ENCODE data around the gene OR51V1. TPM values are rescaled to one million over a fixed set of nuclear protein-coding genes. Genes with fewer than 3 reads are reported as not detected.

The OR51V1 gene
- total RNA-seq, 4 donors from 2014 or later: not detected

DNA sequence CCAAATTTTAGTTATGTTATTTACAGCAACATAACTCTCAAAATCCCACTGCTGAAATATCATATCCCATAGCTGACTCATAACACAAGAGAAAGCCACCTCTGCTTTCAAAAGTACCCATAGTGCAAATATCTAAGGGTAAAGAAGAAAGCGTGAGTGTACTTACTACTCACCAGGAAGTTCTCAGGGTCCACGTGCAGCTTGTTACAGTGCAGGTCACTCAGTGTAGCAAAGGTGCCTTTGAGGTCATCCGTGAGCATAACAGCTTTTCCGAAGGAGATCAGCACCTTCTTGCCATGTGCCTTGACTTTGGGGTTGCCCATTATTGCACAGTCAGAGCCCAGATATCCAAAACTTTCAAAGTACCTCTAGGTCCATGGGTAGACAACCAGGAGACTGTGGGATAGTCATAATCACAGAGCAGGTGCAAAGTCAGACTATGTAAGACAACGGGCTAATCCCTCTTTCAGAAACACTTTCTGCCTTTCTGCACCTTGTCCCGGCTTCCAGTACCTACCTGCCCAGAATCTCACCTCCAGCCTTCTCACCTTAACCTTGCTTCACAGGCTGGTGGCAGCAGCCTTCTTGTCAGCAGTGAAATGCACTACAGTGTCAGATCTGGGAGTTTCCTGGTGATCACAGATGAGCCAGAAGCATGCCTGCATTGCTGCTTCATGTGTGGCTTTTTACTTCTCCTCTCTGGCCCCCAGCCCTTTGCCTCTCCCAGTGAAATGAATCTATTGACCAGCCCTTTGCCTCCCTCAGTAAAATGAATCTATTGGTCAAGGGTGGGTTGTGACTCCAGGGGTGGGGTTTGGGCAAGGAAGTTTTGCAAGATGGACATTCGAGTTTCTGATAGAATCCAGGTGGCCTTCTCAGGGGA is 42.7 kb upstream of the OR51V1 start:
- DNase-seq (ENCODE audit: low spot score): no peak
- TF ChIP-seq, protein P1, sequence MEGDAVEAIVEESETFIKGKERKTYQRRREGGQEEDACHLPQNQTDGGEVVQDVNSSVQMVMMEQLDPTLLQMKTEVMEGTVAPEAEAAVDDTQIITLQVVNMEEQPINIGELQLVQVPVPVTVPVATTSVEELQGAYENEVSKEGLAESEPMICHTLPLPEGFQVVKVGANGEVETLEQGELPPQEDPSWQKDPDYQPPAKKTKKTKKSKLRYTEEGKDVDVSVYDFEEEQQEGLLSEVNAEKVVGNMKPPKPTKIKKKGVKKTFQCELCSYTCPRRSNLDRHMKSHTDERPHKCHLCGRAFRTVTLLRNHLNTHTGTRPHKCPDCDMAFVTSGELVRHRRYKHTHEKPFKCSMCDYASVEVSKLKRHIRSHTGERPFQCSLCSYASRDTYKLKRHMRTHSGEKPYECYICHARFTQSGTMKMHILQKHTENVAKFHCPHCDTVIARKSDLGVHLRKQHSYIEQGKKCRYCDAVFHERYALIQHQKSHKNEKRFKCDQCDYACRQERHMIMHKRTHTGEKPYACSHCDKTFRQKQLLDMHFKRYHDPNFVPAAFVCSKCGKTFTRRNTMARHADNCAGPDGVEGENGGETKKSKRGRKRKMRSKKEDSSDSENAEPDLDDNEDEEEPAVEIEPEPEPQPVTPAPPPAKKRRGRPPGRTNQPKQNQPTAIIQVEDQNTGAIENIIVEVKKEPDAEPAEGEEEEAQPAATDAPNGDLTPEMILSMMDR (IDR thresholded peaks at IDR 0.05): no peak
- no peak for ATAC-seq (ENCODE audit: low FRiP score)

DNA sequence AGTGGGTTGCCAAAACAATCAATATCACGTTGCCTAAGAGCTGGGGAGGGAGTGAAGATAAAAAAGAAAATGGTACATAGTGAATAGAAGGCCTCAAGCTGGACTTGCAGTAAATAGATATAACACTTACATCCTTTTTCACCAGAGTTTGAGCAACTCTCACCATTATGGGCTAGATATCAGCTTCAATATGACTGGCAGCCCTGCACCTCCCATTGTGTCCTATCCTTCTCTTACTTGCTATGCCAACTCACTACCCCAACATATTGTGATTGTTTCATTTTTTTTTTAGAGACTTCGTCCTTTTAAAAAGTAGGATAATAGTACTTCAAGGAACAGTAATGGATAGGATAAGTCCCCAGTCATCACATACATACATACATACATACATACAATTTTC is 41.7 kb upstream of the OR51V1 start:
- DNase-seq (ENCODE audit: low spot score) (no peak), ATAC-seq (ENCODE audit: low FRiP score) (no peak)
- TF ChIP-seq, protein P1 (IDR thresholded peaks at IDR 0.05): no peak

DNA sequence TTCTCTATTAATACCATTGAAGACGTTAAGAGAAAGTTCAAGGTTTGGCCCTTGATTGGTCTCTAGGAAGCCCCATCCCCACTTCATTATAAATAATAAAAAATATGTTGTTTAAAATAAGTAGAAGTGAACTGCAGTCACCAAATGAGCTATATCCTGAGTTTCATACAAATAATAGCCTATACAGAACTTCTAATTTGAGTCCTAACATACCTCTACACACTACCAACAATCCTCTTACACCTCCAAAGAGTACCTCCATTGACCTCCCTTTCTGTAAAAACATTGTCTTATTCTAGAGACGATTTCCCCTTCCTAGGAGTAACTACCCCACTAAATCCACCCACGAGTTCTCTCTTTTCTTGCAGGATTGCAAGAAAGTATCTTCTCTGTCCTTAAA is 41.0 kb upstream of the OR51V1 start:
- TF ChIP-seq, protein P1 (IDR thresholded peaks at IDR 0.05): no peak
- no peak for DNase-seq (ENCODE audit: low spot score)
- ATAC-seq (ENCODE audit: low FRiP score): no peak

DNA sequence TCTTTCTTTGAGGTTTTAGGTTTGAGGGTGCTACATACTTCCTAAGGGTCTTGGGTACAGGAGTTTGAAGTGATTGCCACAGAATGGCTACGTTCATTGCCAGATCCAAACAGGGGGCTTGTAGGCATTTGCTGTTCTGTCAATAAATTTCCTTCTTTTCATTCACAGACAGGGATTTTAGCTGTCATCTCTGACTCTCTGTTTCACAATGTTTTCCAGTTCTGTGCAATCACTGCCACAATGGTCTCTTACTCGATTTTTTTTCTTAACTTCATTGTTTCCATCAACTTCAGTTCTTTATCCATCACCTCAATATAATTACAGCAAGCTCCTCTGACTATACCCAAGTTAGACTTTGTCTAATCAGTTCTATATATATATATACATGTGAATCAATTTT is 40.0 kb upstream of the OR51V1 start:
- DNase-seq (ENCODE audit: low spot score) (no peak), ATAC-seq (ENCODE audit: low FRiP score) (no peak)
- TF ChIP-seq, protein P1 (IDR thresholded peaks at IDR 0.05): no peak

DNA sequence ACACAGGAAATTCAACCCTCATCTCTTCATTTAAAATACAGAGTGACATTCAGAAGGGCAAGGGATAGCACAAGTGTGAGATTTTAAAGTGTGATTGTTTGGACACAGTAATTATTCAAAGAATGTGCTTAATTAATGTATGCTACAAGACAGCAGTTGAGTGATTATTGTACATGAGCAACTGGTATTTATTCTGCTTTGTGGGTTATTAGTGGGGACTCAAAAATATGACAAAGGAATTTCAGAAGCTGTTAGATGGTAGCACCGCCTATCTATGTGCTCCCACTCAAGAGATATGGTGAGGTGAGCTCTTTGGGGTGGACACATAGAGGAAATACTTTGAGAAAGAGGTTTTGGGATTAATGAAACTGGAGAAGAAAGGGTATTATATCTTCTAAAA is 39.6 kb upstream of the OR51V1 start:
- TF ChIP-seq, protein P1 (IDR thresholded peaks at IDR 0.05): no peak
- DNase-seq (ENCODE audit: low spot score) (no peak), ATAC-seq (ENCODE audit: low FRiP score) (no peak)

DNA sequence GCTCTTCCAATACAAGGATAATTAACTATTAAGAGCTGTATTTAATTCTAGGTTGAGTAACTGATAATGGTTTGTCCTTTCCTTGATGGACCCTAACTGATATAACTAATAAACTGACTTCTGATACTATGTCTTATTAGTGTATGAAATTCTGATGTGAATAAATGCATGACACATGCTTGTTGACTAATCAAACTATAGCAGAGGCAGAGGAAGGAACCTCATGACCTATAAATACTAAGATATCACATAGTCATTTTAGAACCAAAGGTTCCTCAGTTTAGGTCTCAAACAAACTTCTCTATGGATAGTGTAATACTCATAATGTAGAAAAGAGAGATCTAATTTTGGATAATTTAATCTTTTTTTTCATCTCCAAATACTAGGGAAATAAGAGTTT is 38.6 kb upstream of the OR51V1 start:
- ATAC-seq (ENCODE audit: low FRiP score) (no peak), DNase-seq (ENCODE audit: low spot score) (no peak)
- TF ChIP-seq, protein P1 (IDR thresholded peaks at IDR 0.05): no peak

DNA sequence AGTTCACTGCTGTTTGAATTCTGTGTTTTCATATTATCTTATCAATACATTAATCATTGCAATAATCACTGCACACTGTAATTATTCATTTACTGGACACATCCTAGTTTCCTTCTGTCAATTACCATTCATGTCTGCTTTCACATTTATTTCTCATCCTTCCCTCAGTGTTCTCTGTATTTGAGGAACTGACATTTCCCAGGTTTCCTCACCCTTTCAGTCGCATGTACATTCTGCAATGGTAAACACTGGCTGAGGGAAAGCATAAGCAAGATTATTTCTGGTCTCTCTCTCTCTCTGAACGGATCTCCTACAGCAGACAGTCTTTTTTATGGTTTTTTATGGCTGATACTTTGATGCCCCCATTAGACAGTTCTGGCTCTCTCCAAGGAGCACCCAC is 38.0 kb upstream of the OR51V1 start:
- TF ChIP-seq, protein P1 (IDR thresholded peaks at IDR 0.05): no peak
- no peak for ATAC-seq (ENCODE audit: low FRiP score)

More for the DNA sequence above, 38.0 kb upstream of the OR51V1 start:
- DNase-seq (ENCODE audit: low spot score): no peak

All from omental fat pad (tissue), 4 donors.